PC-9 (cell line): ENCODE measurements around the gene SDK1.

Source experiments
- CTCF ChIP-seq: fragments of 200-600 bp; sonication (generic); conservative IDR thresholded peaks from 2 replicates; pipeline ENCODE4 v1.6.1; 2017; ENCODE audit warnings: mixed run types, antibody characterized with exemption, mild to moderate bottlenecking, moderate library complexity
- EZH2 ChIP-seq: fragments of 200-600 bp; sonication (generic); IDR thresholded peaks from 2 replicates; pipeline ENCODE4 v1.8.0; 2017; ENCODE audit warnings: antibody characterized with exemption, low read depth

GRCh38 chr7:4079956-4080355 is 778.9 kb downstream of the SDK1 start:
- no peak for TF ChIP-seq CTCF
- no peak for TF ChIP-seq EZH2
